Stimulated activated CD4-positive, alpha-beta T cell treated with anti-CD3 and anti-CD28 coated beads, Interleukin-4, amount 100 ng/mL, for 4 hours (primary cell): ENCODE measurements around the gene TGFBR2.

Experiments
- DNase-seq, 2 experiments: peaks; one replicate each; pipeline ENCODE4 v3.0.0-alpha.2; 2020

TGFBR2 gene

DNA sequence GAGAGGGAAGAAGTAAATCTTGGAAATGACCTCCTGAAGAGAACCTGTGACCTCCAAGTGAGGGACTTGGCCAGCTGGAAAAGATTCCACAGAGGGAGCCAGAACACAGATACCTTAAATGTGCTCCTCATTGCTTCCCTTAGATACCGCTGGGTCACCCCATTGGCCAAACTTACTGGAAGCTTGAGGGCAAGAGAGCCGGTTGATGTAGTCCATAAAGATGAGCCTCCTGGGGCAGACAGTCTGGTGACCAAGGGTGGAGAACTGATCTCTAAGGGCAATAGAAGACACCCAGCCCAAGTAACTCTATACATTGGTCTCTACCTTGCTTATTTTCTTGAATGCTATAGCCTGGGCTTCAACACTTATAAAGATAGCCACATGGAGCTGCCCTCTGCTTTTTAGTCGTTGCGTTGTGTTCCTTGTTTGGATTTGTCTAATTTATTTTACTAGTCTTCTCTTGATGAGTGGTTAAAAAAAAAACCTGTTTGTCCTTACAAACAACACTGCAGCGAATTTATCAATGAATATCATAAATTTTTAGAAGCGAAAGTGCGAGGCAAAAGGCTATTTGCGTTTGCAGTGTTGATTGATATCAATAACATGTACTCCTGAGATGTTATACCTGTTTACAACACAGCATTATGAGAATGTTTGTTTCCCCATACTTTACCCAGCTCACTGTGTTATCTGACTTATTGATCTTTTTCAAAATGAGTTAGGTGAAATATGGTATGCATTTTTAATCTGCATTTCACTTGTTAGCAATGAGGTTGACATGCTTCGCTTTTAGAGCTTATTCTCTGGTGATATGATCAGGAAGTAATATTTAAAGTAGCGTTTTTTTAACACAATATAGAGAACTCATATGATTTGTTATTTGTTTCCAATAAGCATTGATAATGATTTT lies 31.2 kb downstream of the TGFBR2 start:
- no peak for DNase-seq

DNA sequence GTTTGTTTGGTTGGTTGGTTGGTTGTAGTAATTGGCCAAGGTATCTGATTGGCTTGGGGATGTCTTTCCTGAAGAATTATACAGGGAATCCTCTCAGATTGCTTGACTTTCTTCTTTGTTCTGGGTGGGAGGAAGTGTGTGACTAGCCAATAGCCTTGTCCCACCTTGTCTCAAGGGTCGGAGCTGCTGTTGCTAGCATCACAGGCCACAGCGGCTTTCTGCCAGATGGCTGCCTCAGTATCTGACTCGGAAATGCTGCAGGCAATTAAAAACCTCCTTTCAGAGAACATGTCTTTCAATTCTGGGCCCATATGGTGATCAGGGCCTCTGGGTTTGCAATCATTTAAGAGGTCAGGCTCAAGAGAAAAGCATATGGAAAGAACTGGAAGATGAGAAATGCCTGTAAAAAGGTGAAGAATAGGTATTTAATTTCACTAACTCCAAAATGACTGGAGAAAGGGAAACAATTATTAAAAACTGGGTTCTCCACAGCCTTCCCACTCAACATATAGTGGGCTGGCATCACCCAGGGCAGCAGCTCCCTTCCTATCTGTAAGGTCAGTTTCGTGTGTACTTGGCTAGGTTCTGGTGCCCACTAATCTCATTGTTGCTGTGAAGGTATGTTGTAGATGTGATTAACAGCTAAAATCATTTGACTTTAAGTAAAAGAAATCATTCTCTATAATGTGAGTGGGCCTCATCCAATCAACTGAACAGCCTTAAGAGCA lies 32.4 kb downstream of the TGFBR2 start:
- DNase-seq, result no peak

DNA sequence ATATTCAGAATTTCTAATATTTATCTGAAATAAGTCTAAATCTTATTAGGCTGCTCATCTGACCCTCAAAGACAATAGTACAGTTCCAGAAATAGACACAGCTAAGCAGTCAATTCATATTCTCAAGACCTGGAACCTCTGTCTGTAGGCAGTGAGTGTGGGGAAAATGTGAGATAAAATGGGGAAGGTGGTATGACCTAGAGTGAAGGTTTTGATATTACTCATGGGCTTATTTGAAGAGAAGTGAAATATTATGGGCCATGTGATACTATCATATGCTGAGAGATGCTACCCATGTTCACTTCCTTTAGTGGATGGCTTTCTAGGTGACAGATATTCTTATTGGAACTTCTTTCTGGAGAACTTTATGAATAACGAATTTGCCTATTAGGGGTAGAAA lies 33.5 kb downstream of the TGFBR2 start:
- peak in 1 of 2 experiments; percentile 31 for DNase-seq

DNA sequence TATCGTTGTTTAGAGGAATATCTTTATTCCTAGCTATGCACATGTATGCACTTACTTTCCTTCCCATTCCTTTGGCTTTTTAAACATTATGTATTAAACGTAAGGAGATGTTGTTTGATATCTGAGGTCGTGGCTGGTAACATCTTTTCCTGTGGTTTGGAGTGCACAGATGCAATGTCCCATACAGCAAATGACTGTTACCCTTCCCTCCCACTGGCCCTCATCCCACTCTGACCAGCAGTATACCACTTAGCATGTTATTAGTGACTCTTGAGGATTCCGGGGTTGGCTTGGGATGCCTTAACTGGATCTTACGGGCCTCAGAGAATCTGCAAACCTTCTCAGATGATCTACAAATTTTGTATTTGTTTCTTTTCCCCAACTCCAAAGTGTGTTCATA lies 34.5 kb downstream of the TGFBR2 start:
- no peak for DNase-seq

DNA sequence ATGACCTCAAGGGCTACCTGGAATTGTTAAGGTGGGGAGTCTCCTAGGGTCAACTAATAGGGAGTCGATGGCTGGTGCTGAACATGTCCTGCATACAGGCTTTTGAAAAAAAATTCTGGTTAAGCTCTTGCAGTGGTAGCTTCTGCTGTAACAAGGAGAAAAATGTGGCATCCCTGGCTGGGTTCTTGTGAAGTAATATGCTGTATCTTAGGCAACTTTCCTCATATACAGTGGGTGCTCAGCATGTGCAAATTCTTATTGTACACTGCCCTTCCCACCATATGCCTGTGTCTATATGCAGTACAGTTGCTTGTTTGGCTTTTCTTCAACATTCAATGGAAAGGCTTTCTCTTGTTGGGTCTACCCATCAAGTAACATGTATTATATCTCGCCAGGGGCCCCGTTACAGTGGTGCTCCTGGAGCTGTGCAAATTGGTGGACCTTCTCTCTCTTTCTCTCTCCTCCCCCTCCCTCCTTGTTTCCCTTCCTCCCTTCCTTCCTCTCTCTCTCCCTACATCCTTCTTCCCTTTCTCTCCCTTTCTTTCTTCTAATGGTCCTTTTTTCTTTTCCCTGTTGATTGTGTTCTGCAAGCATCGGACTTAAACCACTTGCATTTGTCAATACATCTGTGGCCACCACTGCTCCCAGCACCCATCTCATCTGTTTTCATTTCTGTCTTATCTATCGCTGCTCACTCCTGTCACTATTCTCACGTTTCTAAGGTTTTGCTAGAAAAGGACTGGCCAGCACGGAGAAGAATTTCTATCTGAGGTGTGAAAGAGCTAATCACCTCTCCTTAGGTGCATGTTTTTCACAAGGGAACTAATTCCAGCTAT lies 35.2 kb downstream of the TGFBR2 start:
- no peak for DNase-seq

DNA sequence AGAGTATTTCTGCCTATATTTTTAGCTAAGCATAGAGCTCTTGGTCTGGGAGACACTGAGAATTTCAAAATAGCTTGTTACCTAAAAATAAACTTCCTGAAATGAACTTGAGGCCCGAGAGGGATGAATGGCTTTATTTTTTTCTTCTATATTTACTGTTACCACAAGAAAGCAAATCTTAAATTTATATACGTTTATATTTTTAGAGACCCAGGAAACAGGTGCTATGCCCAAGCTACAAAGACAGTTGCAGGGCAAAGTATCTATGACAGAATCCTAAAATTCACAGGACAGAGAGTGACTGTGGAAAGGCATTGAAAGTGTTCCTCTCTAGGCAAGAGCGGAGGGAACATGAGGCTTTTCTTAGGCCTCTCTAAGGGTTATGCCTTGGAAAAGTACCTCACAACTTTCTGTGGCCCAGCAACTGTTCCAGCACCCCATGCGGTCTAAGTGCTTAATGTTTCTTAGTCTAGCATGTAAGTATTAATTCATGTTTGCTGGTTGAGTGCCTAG lies 36.5 kb downstream of the TGFBR2 start:
- no peak for DNase-seq

DNA sequence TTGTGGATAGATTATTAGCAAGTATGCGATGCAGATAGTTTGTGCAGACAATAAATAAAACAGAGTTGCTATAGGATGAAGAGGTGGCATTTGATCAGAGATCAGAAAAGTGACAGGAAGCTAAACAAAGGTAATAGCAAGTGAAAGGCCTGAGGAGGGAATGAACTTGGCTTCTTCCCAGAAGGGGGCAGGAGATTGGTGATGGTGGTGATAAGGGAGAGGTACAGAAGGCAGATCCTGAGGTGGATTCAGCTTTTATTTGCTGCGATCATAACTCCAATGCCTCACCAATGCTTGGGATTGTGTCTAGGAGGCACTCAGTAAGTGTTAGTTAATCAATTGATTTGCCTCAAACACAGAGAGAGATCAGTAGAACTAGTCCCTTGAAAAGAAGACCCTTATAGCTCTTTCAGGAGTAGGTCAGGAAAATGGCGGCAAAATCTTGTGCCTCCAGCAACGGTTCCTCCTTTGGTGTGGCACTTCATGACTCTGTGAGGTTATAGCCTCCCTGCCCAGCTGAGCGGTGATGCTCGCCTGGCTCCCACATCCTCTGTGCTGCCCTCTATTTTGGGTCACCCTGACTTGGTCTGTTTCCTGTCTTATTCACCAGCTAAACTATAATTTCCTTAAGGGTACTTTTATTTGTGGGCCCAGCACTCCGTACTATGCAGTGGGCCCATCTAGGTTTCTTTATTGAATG lies 37.5 kb downstream of the TGFBR2 start:
- DNase-seq, result peak in 1 of 2 experiments; percentile 53

DNA sequence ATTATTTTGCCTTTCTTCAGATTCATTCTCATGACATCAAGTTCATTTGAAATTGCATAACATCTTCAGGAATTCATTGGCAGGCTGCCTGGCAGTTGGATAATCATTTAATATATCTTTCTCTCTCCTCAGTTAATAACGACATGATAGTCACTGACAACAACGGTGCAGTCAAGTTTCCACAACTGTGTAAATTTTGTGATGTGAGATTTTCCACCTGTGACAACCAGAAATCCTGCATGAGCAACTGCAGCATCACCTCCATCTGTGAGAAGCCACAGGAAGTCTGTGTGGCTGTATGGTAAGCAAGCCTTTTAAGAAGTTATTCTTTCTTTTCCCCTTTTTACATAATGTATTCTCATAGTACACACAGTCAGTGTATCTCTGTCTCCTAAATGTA lies 38.2 kb downstream of the TGFBR2 start:
- DNase-seq, result peak; percentile 38 to 79

DNA sequence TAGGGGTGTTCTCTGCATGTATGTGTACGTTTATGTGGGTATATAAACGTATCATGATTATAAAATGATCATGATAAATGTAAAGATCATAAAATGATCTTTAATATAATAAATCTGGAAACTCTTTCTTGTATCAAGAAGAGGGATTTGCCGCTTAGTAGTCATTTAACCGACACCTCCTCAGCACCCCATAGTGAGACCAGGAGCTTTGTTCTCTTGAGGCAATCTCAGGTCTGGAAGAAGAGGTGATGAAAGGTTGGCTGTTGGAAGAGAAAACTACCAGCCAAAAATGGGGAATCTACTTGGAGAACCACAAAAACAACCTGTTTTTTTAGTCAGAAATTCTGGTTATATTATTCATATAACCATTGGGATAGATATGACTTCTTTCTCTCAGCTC lies 38.7 kb downstream of the TGFBR2 start:
- no peak for DNase-seq

DNA sequence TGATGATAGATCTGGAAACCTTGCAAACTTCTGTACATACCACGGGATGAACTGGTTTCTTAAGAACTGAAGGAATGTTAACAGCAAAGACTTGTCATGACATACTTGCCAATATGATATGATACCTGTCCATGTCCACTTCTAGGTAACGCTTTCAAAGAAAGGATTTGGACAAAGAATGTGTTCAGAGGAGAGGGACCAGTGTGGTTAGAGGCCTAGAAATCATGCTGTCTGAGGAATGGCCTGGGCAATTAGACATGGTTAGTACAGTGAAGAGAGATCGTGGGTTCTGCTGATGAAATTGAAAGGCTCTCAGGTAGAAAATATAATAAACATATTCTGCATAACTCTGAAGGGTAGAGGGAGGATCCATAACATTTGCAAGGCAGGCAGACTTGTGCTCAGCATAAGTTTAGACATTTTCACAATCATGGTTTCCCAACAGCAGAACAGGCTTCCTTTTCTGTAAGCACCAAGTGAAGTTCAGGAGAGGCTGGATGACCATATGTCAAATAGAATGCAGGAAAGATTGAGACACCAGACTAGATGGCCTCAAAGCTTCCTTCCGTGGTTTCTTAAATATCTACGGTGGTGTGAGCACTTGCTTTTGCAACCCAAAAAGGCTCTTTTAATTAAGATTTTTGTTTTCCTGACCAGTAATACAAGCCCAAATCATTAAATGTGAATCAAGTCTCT lies 39.9 kb downstream of the TGFBR2 start:
- no peak for DNase-seq

DNA sequence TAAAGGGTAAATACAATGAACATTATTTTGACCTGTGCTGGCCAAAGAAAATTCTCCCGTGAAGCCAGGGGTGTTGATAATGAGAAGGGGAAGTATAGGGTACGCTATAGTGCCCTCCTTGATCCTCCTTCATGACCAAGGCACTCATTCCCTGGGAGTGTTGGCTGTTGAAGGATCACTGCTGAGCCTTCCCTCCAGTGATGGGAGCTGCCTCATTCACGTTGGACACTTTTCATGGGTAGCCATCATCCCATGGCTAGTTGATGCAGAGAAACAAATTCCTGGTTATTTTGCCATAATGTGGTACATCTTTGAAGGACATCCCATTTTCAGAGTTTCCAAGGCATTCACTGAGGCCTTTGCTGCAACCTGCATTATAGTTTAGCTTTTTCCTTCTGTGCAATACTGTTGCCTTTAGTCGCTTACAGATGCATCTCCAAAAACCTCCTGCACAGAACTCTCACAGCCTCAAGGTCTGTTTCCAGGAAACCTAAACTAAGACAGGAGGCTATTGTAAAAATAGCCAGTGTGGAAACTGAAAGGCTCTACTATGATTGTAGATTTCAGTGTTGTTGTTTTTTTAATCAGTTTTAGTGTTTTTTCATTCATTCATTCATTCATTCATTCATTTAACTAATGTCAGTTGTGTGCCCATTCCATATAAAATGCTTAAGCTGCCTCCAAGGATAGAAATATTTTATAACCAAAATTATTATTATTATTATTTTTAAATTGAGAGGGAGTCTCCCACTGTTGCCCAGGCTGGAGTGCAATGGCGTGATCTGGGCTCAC lies 40.8 kb downstream of the TGFBR2 start:
- DNase-seq, result no peak

DNA sequence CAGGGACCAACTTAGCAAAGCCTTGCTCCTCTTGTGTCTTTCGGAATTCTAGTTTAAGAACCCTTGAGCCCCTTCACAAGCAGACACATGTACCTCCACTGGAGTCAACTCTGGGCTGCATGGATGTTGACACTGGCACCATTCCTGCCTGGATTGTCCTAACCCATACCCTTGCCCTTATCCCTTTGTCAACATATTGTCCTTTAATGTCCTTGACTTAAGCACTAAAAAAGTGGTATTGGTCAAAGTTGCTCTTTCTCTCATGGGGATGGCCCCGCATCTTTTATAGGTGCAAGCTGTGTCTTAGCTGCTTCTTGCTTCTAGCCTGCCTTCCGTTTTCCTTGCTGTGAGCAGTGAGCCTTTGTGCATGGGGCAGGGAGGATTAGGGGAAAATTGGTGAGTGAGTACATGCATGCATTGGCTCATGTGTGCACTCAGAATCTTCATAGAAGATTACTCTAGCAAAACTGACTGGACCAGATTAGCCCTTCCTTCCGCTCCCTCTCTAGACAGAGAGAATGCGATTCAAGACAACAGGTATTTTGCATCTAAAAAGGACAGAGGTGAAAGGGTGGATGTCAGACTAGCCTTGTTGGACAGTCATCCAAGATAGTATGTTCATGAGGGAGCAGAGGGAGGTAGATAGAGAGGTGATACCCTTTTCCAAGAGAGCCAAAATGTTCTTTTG lies 42.4 kb downstream of the TGFBR2 start:
- no peak for DNase-seq

DNA sequence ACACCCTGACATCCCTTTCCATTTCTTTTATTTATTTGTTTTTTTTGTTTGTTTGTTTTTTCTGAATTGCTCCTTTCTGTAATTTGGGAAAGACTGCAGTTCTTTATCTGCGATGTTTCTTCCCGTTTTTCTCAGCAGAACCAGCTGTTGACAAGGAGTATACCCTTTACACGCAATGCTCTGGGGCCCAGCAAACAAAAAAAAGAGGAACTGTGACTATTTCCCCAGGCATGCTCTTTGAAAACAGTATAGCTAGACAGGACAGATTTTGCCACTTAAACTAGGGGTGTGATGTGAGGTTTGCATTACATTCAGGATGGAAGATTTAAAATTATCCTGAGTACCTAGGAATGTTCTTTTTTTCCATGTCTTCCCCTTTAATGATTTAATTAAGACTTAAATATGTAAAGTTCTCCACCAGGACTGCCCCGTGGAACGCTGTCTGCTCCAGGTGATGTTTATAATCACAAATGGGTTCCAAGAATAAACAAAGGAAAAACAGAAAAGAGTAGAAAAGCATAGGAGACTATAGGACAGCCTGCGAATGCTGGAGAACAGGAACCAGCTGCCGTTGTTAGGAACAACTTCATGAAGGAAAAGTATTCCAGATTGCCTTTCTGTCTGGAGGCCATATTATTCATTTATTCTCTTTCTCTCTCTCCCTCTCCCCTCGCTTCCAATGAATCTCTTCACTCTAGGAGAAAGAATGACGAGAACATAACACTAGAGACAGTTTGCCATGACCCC lies 43.3 kb downstream of the TGFBR2 start:
- no peak for DNase-seq

DNA sequence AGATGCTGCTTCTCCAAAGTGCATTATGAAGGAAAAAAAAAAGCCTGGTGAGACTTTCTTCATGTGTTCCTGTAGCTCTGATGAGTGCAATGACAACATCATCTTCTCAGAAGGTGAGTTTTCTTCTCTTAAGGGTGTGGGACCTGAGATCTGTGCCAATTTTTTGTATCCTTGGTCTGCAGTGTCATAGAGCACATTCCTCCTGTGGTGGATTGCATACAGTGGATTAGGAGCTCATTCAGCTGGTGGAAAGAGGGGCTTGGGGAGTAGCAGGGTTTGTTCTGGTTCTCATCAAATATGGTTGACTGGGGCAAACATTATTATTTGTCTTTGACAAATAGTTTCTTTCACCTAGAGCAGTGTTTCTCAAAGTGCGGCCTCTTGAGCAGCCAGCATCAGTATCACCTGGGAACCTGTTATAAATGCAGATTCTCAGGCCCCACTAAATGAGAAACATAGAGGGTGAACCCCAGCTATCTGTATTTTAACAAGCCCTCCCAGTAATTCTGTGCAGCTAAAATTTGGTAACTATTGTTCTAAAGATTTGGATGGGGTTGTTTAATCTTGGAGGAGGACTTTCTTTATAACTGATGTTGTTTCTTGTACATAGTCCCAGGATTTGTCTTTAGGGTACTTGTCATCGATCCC lies 44.1 kb downstream of the TGFBR2 start:
- DNase-seq, result no peak

DNA sequence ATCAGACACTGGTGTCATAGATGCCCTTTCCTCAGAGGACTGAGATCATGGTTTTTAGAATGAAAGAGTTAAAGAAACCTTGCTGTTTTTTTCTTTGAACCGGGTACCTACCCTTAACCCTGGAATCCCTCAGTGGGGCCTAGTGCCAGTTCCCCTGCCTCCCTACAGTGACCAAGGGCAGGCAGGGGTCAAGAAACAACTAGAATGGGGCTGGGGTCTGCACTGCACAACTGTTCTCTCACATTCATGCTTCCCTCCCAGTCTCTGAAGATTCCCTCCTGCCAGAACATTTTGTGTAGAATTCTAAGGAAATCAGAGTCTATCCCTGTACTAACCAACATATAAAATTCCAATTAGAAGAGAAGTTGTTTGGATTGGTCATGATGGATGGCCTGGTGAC lies 47.9 kb downstream of the TGFBR2 start:
- DNase-seq, result no peak

DNA sequence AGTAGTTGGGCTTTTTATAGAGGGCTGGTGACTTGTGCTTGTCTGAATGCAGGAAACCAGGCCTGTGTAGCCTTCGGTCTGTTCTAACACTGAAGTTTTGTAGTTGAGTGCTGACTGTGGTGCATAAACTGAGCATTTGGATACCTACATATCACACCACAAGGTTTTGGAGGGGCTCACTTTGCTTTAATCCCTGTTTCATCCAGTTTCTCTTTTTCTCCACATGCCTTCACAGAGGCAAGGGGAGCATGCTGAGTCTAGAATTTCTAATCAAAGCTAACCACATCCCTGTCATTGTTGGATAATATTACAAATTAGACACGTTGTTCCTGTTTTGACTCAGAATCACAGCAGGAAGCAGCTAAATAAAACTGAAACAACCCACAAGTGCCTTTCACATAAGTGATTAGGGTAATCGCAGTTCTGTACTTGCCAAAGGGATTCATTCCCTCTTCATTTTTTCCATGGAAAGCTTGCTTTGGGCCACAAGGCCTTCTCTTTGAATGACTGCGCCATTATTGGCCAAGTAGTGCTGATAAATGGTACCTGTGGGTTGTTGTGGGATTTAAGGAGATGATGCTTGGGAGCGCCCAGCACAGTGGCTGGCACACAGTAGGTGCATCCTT lies 48.9 kb downstream of the TGFBR2 start:
- DNase-seq, result peak in 1 of 2 experiments; percentile 20

DNA sequence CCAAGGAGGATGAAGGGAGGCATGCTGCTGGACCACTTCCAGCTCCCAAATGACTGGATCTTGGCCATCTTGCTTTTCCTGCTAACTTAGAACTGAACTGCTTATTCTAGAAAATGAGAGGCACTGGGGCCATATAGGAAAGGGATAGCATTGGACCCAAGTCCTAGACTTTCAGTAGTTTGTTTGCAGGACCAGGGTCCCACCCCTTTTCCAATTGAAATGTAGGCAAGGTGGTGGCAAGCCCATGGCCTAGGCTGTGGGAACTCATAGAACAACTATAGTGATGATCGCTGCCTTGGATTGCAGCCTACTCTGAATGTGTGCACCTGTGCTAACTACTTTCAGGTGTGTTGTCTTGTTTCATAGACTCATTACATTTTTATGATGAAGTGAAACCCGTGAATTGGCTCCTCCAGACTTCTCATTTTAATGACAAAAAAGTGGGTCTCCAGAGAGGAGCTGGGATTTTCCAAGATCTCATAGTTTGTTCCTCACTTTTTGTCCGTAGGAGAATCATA lies 50.3 kb downstream of the TGFBR2 start:
- no peak for DNase-seq

DNA sequence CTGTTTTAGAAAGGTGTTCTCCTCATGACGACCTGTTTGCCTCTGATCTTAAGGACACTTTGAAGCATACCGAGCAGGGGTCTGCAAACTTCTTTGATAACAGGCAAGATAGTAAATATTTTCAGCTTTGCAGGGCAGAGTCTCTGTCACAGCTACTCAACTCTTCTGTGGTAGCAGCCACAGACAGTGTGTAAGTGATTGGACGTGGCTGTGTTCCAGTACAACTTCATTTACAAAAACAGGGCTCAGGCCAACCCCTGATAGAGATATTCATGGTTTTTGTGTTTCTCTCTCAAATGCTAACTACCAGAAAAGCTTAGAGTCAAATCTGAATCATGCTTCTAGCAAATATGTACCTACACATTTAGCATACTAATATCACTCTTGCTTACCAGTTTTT lies 51.5 kb downstream of the TGFBR2 start:
- DNase-seq, result no peak
